ENCODE data around the gene GEMIN2. TPM values are rescaled to one million over a fixed set of nuclear protein-coding genes. Genes with fewer than 3 reads are reported as not detected.

The GEMIN2 gene
- 21.9 and 23.5 TPM in 2 replicates for total RNA-seq

GRCh38 chr14:39114073-39114838 lies at the start of gene GEMIN2:
GEMIN2 (plus strand) TSS chr14:39114323; CDS start chr14:39114339, 16 bp downstream.

GRCh38 chr14:39102969-39103957 lies 10.9 kb upstream of the GEMIN2 start, which contains the start of gene SEC23A:
SEC23A (minus strand) TSS chr14:39103235; CDS start chr14:39096118, 7,117 bp downstream.

GRCh38 chr14:39174560-39175444 lies 60.7 kb downstream of the GEMIN2 start, which contains the start of gene PNN:
PNN (plus strand) TSS chr14:39175254; CDS start chr14:39175280, 26 bp downstream.

Other genes starting within 250 kb of the GEMIN2 start
- 177 and 229 TPM in 2 replicates for gene SEC23A, start 11.1 kb upstream of the GEMIN2 start, total RNA-seq
- 23.8 and 27.4 TPM in 2 replicates for gene TRAPPC6B, start 56.0 kb downstream of the GEMIN2 start, total RNA-seq
- gene PNN, start 60.9 kb downstream of the GEMIN2 start, total RNA-seq: 15.1 and 28.2 TPM in 2 replicates
- gene MIA2, start 119.6 kb downstream of the GEMIN2 start, total RNA-seq: 9.2 and 17.6 TPM in 2 replicates

Data from bladder microvascular endothelial cell (primary cell).